ENCODE measurements around the gene BARX1.

Gene BARX1

GRCh38 chr9:93916358-93916757, 38.8 kb downstream of the BARX1 start:
- H3K27ac ChIP-seq (ENCODE audit: low read depth, low read length) = no peak overlapping the region
- no peaks in the 10 kb centered on the region for H3K36me3 ChIP-seq (ENCODE audit: insufficient read depth, low read length)
- H3K4me3 ChIP-seq (ENCODE audit: low read depth, low read length) = no peak overlapping the region
- H2AFZ ChIP-seq (ENCODE audit: low read length, unreplicated experiment) = no peak overlapping the region
- peaks cover 46% of the 10 kb centered on the region for H3K27me3 ChIP-seq (ENCODE audit: insufficient read depth, low read length)
- no peaks in the 10 kb centered on the region for H3K4me1 ChIP-seq (ENCODE audit: control insufficient read depth, insufficient read depth, low read length, unreplicated experiment)
- H3K79me2 ChIP-seq (ENCODE audit: control insufficient read depth, insufficient read depth, low read length, unreplicated experiment) = no peaks in the 10 kb centered on the region

DNA sequence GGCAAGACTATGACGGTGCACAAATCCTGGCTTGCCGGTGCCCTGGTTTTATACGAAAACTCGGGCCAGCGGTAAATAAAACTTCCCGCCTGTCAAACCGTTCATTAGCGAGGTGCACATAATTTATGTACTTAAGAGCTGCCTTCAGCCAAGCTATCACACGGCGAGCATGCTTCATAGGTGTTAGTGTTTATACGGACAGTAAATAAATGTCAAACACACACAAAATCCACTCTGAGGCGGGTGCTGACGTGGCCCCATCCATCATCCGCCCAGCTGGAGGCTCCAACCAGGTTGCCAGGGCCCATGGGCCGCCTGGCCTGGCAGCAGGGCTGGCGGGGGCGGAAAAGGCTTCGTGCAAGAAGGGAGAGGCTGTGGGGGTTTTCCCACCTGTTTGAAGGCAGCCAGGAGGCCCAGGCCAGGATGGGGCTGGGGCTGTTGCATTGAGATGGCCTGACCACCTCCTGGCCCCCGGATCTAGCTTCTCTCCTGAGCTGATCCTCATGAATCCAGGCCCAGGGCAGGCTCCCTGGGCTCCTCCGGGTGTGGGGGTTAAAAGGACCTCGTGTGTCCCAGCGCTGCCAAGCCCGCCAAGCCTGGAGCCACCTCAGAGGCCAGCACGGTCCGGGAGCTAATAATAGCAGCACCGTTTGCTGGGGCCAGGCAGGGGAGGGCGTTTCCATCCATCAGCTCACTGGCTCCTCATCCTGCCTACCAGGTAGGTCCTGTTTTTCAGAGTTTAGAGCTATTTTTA, 43.2 kb downstream of the BARX1 start:
- Histone ChIP-seq H3K79me2 (ENCODE audit: control insufficient read depth, insufficient read depth, low read length, unreplicated experiment) (no peaks in the 10 kb centered on the region), H3K27ac (ENCODE audit: low read depth, low read length) (no peak overlapping the region), H3K36me3 (ENCODE audit: insufficient read depth, low read length) (no peaks in the 10 kb centered on the region), H3K4me1 (ENCODE audit: control insufficient read depth, insufficient read depth, low read length, unreplicated experiment) (no peaks in the 10 kb centered on the region), H3K27me3 (ENCODE audit: insufficient read depth, low read length) (peaks cover 22% of the 10 kb centered on the region; the same call in 1 of the 2 replicates), H2AFZ (ENCODE audit: low read length, unreplicated experiment) (no peak overlapping the region), H3K4me3 (ENCODE audit: low read depth, low read length) (no peak overlapping the region)

DNA sequence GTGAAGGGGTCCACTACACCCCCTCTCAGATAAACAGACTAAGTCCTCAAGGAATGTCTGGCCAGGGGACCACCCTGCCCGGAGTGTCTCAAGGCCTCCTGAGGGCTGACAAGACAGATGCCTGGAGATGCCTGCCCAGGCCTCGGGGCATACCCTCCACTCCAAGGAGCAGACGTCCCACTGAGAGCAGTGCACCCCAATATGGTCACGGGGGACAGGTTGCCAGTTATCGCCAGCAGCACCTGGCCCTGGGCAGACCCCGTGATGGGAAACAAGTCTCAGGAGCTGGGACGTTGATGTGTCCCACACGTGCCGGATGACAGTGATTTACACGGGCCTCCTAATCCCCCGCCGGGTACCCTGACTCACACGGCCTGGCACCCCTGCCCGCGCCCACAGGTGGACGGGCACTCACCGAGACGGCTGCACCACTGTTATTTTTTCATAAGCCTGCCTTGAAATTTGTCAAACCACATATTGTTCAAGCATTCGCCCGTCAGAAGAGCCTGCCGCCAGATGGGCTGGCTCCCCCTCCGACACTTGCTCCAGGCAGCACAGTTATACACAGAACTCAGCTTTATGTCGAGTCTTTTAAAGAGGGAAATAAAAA, 43.9 kb downstream of the BARX1 start:
- Histone ChIP-seq H2AFZ (ENCODE audit: low read length, unreplicated experiment) (no peak overlapping the region), H3K27ac (ENCODE audit: low read depth, low read length) (no peak overlapping the region), H3K79me2 (ENCODE audit: control insufficient read depth, insufficient read depth, low read length, unreplicated experiment) (no peaks in the 10 kb centered on the region), H3K27me3 (ENCODE audit: insufficient read depth, low read length) (peaks cover 22% of the 10 kb centered on the region), H3K36me3 (ENCODE audit: insufficient read depth, low read length) (no peaks in the 10 kb centered on the region), H3K4me3 (ENCODE audit: low read depth, low read length) (no peak overlapping the region), H3K4me1 (ENCODE audit: control insufficient read depth, insufficient read depth, low read length, unreplicated experiment) (no peaks in the 10 kb centered on the region)

- Histone ChIP-seq H3K4me3 (ENCODE audit: low read depth, low read length) (no peak overlapping the region), H3K79me2 (ENCODE audit: control insufficient read depth, insufficient read depth, low read length, unreplicated experiment) (no peaks in the 10 kb centered on the region)
Observed at GRCh38 chr9:93910598-93910997, 44.6 kb downstream of the BARX1 start.

GRCh38 chr9:93910196-93910595, 45.0 kb downstream of the BARX1 start:
- Histone ChIP-seq H3K4me1 (ENCODE audit: control insufficient read depth, insufficient read depth, low read length, unreplicated experiment) (no peaks in the 10 kb centered on the region), H3K36me3 (ENCODE audit: insufficient read depth, low read length) (no peaks in the 10 kb centered on the region), H2AFZ (ENCODE audit: low read length, unreplicated experiment) (no peak overlapping the region), H3K4me3 (ENCODE audit: low read depth, low read length) (no peak overlapping the region), H3K79me2 (ENCODE audit: control insufficient read depth, insufficient read depth, low read length, unreplicated experiment) (no peaks in the 10 kb centered on the region), H3K27ac (ENCODE audit: low read depth, low read length) (no peak overlapping the region), H3K27me3 (ENCODE audit: insufficient read depth, low read length) (peaks cover 20% of the 10 kb centered on the region)

More at GRCh38 chr9:93910598-93910997, 44.6 kb downstream of the BARX1 start:
- H3K27ac ChIP-seq (ENCODE audit: low read depth, low read length) = no peak overlapping the region
- no peaks in the 10 kb centered on the region for H3K4me1 ChIP-seq (ENCODE audit: control insufficient read depth, insufficient read depth, low read length, unreplicated experiment)
- no peak overlapping the region for H2AFZ ChIP-seq (ENCODE audit: low read length, unreplicated experiment)
- peaks cover 21% of the 10 kb centered on the region for H3K27me3 ChIP-seq (ENCODE audit: insufficient read depth, low read length)
- no peaks in the 10 kb centered on the region for H3K36me3 ChIP-seq (ENCODE audit: insufficient read depth, low read length)

DNA sequence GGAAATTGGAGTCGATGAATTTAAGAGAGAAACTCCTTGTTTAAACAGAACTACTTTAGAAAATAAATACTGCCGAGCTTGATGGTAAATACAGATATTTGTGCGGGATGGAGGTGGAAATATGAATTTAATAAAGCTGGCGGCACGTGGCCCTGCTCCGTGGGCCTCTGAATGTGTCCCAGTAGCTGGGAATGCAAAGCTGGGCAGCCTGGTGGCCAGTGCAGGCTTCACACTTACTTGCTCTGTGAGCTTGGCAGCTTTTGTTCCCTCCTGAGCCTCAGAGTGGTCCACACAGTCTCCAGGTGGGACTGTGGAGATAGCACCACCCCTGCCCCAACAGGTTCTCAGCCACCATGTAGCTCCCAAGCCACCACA, 45.9 kb downstream of the BARX1 start:
- Histone ChIP-seq H3K79me2 (ENCODE audit: control insufficient read depth, insufficient read depth, low read length, unreplicated experiment) (no peaks in the 10 kb centered on the region), H2AFZ (ENCODE audit: low read length, unreplicated experiment) (no peak overlapping the region), H3K27me3 (ENCODE audit: insufficient read depth, low read length) (peaks cover 22% of the 10 kb centered on the region)

GRCh38 chr9:93908591-93909241, 46.4 kb downstream of the BARX1 start:
- Histone ChIP-seq H3K27ac (ENCODE audit: low read depth, low read length) (no peak overlapping the region), H3K4me3 (ENCODE audit: low read depth, low read length) (no peak overlapping the region), H3K36me3 (ENCODE audit: insufficient read depth, low read length) (no peaks in the 10 kb centered on the region), H2AFZ (ENCODE audit: low read length, unreplicated experiment) (no peak overlapping the region), H3K27me3 (ENCODE audit: insufficient read depth, low read length) (peaks cover 24% of the 10 kb centered on the region), H3K4me1 (ENCODE audit: control insufficient read depth, insufficient read depth, low read length, unreplicated experiment) (no peaks in the 10 kb centered on the region), H3K79me2 (ENCODE audit: control insufficient read depth, insufficient read depth, low read length, unreplicated experiment) (no peaks in the 10 kb centered on the region)

More for the DNA sequence above, 45.9 kb downstream of the BARX1 start:
- Histone ChIP-seq H3K4me1 (ENCODE audit: control insufficient read depth, insufficient read depth, low read length, unreplicated experiment) (no peaks in the 10 kb centered on the region), H3K27ac (ENCODE audit: low read depth, low read length) (no peak overlapping the region), H3K36me3 (ENCODE audit: insufficient read depth, low read length) (no peaks in the 10 kb centered on the region), H3K4me3 (ENCODE audit: low read depth, low read length) (no peak overlapping the region)

DNA sequence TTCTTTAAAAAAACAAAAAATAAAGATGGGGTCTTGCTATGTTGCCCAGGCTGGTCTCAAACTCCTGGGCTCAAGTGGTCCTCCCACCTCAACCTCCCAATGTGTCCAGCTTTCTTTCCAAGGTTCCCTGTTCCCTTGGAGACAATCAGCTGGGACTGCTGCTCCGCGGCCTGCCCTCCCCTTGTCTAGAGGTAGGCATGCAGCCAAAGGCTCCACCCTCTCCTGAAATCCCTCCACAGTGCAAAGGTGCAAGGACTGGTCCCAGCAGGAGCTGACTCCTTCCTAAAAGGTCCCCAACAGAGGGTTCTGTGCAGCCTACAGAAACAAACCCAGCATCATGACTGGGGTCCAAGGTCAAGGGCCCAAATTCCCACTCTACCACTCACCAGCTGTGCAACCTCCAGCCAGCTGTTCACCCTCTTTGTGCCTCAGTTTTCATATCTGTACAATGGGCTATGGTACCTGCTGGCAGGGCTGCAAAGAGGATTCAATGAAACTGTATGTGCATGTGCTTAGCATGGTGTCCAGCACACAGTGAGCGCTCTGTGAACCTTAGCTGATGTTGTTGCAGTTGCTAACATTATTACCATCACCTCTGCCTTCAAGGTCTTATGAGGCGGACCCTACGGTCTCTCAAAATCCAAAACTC, 47.5 kb downstream of the BARX1 start:
- peaks cover 30% of the 10 kb centered on the region for H3K27me3 ChIP-seq (ENCODE audit: insufficient read depth, low read length)
- H3K4me1 ChIP-seq (ENCODE audit: control insufficient read depth, insufficient read depth, low read length, unreplicated experiment) = no peaks in the 10 kb centered on the region
- H3K79me2 ChIP-seq (ENCODE audit: control insufficient read depth, insufficient read depth, low read length, unreplicated experiment) = no peaks in the 10 kb centered on the region
- H2AFZ ChIP-seq (ENCODE audit: low read length, unreplicated experiment) = no peak overlapping the region
- no peak overlapping the region for H3K4me3 ChIP-seq (ENCODE audit: low read depth, low read length)
- H3K27ac ChIP-seq (ENCODE audit: low read depth, low read length) = no peak overlapping the region
- H3K36me3 ChIP-seq (ENCODE audit: insufficient read depth, low read length) = no peaks in the 10 kb centered on the region

GRCh38 chr9:93906195-93906880, 48.8 kb downstream of the BARX1 start:
- no peaks in the 10 kb centered on the region for H3K79me2 ChIP-seq (ENCODE audit: control insufficient read depth, insufficient read depth, low read length, unreplicated experiment)
- H3K36me3 ChIP-seq (ENCODE audit: insufficient read depth, low read length) = no peaks in the 10 kb centered on the region
- H3K4me3 ChIP-seq (ENCODE audit: low read depth, low read length) = no peak overlapping the region
- H3K4me1 ChIP-seq (ENCODE audit: control insufficient read depth, insufficient read depth, low read length, unreplicated experiment) = no peaks in the 10 kb centered on the region
- H3K27ac ChIP-seq (ENCODE audit: low read depth, low read length) = no peak overlapping the region
- H3K27me3 ChIP-seq (ENCODE audit: insufficient read depth, low read length) = peaks cover 43% of the 10 kb centered on the region
- no peak overlapping the region for H2AFZ ChIP-seq (ENCODE audit: low read length, unreplicated experiment)

GRCh38 chr9:93905473-93906133, 49.6 kb downstream of the BARX1 start:
- H2AFZ ChIP-seq (ENCODE audit: low read length, unreplicated experiment) = no peak overlapping the region
- no peak overlapping the region for H3K4me3 ChIP-seq (ENCODE audit: low read depth, low read length)
- H3K79me2 ChIP-seq (ENCODE audit: control insufficient read depth, insufficient read depth, low read length, unreplicated experiment) = no peaks in the 10 kb centered on the region
- H3K27me3 ChIP-seq (ENCODE audit: insufficient read depth, low read length) = peaks cover 50% of the 10 kb centered on the region
- no peaks in the 10 kb centered on the region for H3K4me1 ChIP-seq (ENCODE audit: control insufficient read depth, insufficient read depth, low read length, unreplicated experiment)
- H3K27ac ChIP-seq (ENCODE audit: low read depth, low read length) = no peak overlapping the region
- no peaks in the 10 kb centered on the region for H3K36me3 ChIP-seq (ENCODE audit: insufficient read depth, low read length)
